ENCODE data around the gene DAAM2.

DNA sequence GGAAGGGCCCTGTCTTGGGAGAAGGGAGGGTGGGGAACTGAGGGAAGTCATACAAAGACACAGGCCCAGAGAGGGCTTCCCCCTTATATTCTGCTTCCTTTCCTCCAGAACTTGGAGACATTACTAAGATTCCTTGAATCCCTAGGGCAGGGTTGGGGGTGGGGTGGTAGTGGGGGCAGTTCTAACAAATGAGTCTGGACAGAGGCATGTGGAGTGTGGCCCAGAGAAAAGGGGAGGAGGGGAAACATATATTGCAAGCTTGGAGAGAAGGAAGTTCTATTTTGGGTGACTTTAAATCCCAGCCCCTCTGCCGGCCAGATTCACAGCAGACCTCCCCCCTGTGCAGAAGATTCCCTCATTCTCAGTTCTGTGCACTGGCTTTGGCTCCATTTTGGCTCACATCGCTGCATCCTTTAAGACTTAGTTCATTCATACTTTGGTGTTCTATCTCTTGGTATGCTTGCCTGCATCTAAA is 43.7 kb downstream of the DAAM2 start:
- TF ChIP-seq, protein P1, sequence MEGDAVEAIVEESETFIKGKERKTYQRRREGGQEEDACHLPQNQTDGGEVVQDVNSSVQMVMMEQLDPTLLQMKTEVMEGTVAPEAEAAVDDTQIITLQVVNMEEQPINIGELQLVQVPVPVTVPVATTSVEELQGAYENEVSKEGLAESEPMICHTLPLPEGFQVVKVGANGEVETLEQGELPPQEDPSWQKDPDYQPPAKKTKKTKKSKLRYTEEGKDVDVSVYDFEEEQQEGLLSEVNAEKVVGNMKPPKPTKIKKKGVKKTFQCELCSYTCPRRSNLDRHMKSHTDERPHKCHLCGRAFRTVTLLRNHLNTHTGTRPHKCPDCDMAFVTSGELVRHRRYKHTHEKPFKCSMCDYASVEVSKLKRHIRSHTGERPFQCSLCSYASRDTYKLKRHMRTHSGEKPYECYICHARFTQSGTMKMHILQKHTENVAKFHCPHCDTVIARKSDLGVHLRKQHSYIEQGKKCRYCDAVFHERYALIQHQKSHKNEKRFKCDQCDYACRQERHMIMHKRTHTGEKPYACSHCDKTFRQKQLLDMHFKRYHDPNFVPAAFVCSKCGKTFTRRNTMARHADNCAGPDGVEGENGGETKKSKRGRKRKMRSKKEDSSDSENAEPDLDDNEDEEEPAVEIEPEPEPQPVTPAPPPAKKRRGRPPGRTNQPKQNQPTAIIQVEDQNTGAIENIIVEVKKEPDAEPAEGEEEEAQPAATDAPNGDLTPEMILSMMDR (conservative IDR thresholded peaks at IDR 0.05; ENCODE audit: low read length) = no peak
- TF ChIP-seq EZH2phosphoT487 (IDR thresholded peaks at IDR 0.05; ENCODE audit: borderline replicate concordance) = no peak

Data from Loucy (cell line).